IMR-90 (cell line): Measurements from ENCODE around the gene SLC39A8. TPM values are rescaled to one million over a fixed set of nuclear protein-coding genes. Genes with fewer than 3 reads are reported as not detected.

Source experiments
- ATAC-seq: fragments of 200-7000 bp; cut with Tn5 transposase; 2 replicates; pipeline ENCODE4 v1.9.1; 2020; ENCODE audit warnings: low read depth, mild to moderate bottlenecking, moderate library complexity
- BruUV-seq: library from RNA; stranded (reverse); fragments of 400-500 nt; replicated peaks from 2 replicates; lab custom pipeline; 2021; lab: Mats Ljungman, UMichigan
- CTCF ChIA-PET: fragments of 300-600 bp; formaldehyde crosslinking; extraction: SDS; loops from one replicate; lab custom pipeline; 2021; ENCODE audit warnings: antibody characterized with exemption; lab: Yijun Ruan, JAX
- POLR2A ChIA-PET: fragments of 300-600 bp; sonication (Branson Sonifier 250); formaldehyde crosslinking; loops from one replicate; lab custom pipeline; 2022; ENCODE audit warnings: antibody characterized with exemption; ENCODE audit not compliant: unreplicated experiment; lab: Charles Lee
- DNase-seq: peaks from one replicate; pipeline ENCODE4 v3.0.0; 2013
- H2AFZ ChIP-seq: replicated peaks from 2 replicates; pipeline ENCODE3; 2013; ENCODE audit warnings: low read length, mild to moderate bottlenecking; ENCODE audit not compliant: poor library complexity
- H2AK5ac ChIP-seq: 2 replicates; pipeline ENCODE4 v1.6.1; 2013; ENCODE audit warnings: low read depth, low read length, inconsistent platforms
- H2AK9ac ChIP-seq: replicated peaks from 2 replicates; pipeline ENCODE3; 2013; ENCODE audit warnings: mild to moderate bottlenecking, low read depth, low read length, moderate library complexity; ENCODE audit not compliant: poor library complexity
- H2BK120ac ChIP-seq: 2 replicates; pipeline ENCODE4 v1.6.1; 2013; ENCODE audit warnings: low read depth, low read length, inconsistent platforms
- H2BK15ac ChIP-seq: 3 replicates; pipeline ENCODE4 v1.6.1; 2013; ENCODE audit warnings: low read depth, low read length, inconsistent platforms
- H2BK20ac ChIP-seq: 2 replicates; pipeline ENCODE4 v1.6.1; 2013; ENCODE audit warnings: low read depth, mild to moderate bottlenecking, inconsistent platforms, low read length, moderate library complexity
- H2BK5ac ChIP-seq: 2 replicates; pipeline ENCODE4 v1.6.1; 2013; ENCODE audit warnings: mild to moderate bottlenecking, low read depth, low read length, inconsistent platforms; ENCODE audit not compliant: poor library complexity, severe bottlenecking
- H3K14ac ChIP-seq: replicated peaks from 2 replicates; pipeline ENCODE4 v1.6.1; 2013; ENCODE audit warnings: low read depth, low read length, inconsistent platforms
- H3K18ac ChIP-seq: 2 replicates; pipeline ENCODE4 v1.6.1; 2013; ENCODE audit warnings: low read depth, low read length, control low read depth
- H3K23ac ChIP-seq: 2 replicates; pipeline ENCODE4 v1.6.1; 2013; ENCODE audit warnings: low read depth, low read length, inconsistent platforms
- H3K27ac ChIP-seq: 2 replicates; pipeline ENCODE4 v1.5.1; 2013; ENCODE audit warnings: mild to moderate bottlenecking, control low read depth, low read length; ENCODE audit not compliant: insufficient read depth
- H3K27me3 ChIP-seq: 2 replicates; pipeline ENCODE4 v1.6.1; 2013; ENCODE audit warnings: low read length; ENCODE audit not compliant: control insufficient read depth, insufficient read depth
- H3K36me3 ChIP-seq: 2 replicates; pipeline ENCODE4 v1.6.1; 2013; ENCODE audit warnings: low read length, mixed read lengths; ENCODE audit not compliant: control insufficient read depth, insufficient read depth
- H3K4ac ChIP-seq: 2 replicates; pipeline ENCODE4 v1.6.1; 2013; ENCODE audit warnings: low read depth, low read length, inconsistent platforms
- H3K4me1 ChIP-seq: 2 replicates; pipeline ENCODE4 v1.6.1; 2013; ENCODE audit warnings: low read length, mixed read lengths; ENCODE audit not compliant: control insufficient read depth, insufficient read depth
- H3K4me2 ChIP-seq: 2 replicates; pipeline ENCODE4 v1.6.1; 2013; ENCODE audit warnings: low read depth, mild to moderate bottlenecking, control low read depth, low read length, moderate library complexity
- H3K4me3 ChIP-seq: 2 replicates; pipeline ENCODE4 v1.5.1; 2013; ENCODE audit warnings: low read depth, mild to moderate bottlenecking, control low read depth, low read length, moderate library complexity; ENCODE audit not compliant: insufficient read depth
- H3K56ac ChIP-seq: 2 replicates; pipeline ENCODE4 v1.6.1; 2013; ENCODE audit warnings: low read length, inconsistent platforms; ENCODE audit not compliant: insufficient read depth; ENCODE audit errors: extremely low read depth
- H3K79me1 ChIP-seq, 2 experiments: 2 replicates each; pipeline ENCODE4 v1.6.1; 2013; ENCODE audit warnings: low read length in 2 of 2, inconsistent platforms in 1 of 2, low read depth in 1 of 2
- H3K9ac ChIP-seq: 2 replicates; pipeline ENCODE4 v1.6.1; 2013; ENCODE audit warnings: low read depth, low read length, control low read depth
- H3K9me1 ChIP-seq: 2 replicates; pipeline ENCODE4 v1.6.1; 2013; ENCODE audit warnings: low read length, inconsistent platforms; ENCODE audit not compliant: insufficient read depth
- H3K9me3 ChIP-seq: 2 replicates; pipeline ENCODE4 v1.6.1; 2013; ENCODE audit warnings: low read length; ENCODE audit not compliant: control insufficient read depth, insufficient read depth
- H4K20me1 ChIP-seq: 2 replicates; pipeline ENCODE4 v1.6.1; 2013; ENCODE audit warnings: low read length, inconsistent platforms; ENCODE audit not compliant: insufficient read depth
- H4K5ac ChIP-seq: 2 replicates; pipeline ENCODE4 v1.6.1; 2013; ENCODE audit warnings: mild to moderate bottlenecking, low read depth, low read length, control low read depth
- H4K8ac ChIP-seq, 2 experiments: 2 replicates each; pipeline ENCODE4 v1.6.1; 2013; ENCODE audit warnings: low read depth in 2 of 2, low read length in 2 of 2, control low read depth in 1 of 2, inconsistent platforms in 1 of 2
- H4K91ac ChIP-seq: 2 replicates; pipeline ENCODE4 v1.6.1; 2013; ENCODE audit warnings: low read depth, low read length, inconsistent platforms; ENCODE audit not compliant: insufficient read depth
- CEBPB ChIP-seq: IDR thresholded peaks from 2 replicates; pipeline ENCODE4 v1.6.1; 2012; ENCODE audit warnings: low read depth, low read length, improper control_type of control experiment
- MAZ ChIP-seq: IDR thresholded peaks from 2 replicates; pipeline ENCODE4 v1.6.1; 2012; ENCODE audit warnings: low read depth, mild to moderate bottlenecking, low read length, improper control_type of control experiment, moderate library complexity, borderline replicate concordance
- NFE2L2 ChIP-seq: fragments of 150-350 bp; IDR thresholded peaks from 2 replicates; pipeline ENCODE4 v1.6.1; 2016; ENCODE audit warnings: low read depth, mild to moderate bottlenecking, low read length
- POLR2A ChIP-seq: IDR thresholded peaks from 2 replicates; pipeline ENCODE4 v1.6.1; 2012; ENCODE audit warnings: mild to moderate bottlenecking, low read depth, low read length
- RAD21 ChIP-seq: IDR thresholded peaks from 2 replicates; pipeline ENCODE4 v1.6.1; 2012; ENCODE audit warnings: low read length, improper control_type of control experiment
- RCOR1 ChIP-seq: IDR thresholded peaks from 2 replicates; pipeline ENCODE4 v1.6.1; 2012; ENCODE audit warnings: mild to moderate bottlenecking, low read length, improper control_type of control experiment; ENCODE audit not compliant: insufficient replicate concordance
- SMC3 ChIP-seq: fragments of 150-350 bp; IDR thresholded peaks from 2 replicates; pipeline ENCODE4 v1.6.1; 2016; ENCODE audit warnings: low read depth, mild to moderate bottlenecking, antibody characterized with exemption, low read length, moderate library complexity
- WGBS, 2 experiments: methylation state at CpG; one replicate each; pipeline versions ENCODE4 v1.1.5 to v1.1.7; 2013; ENCODE audit warnings: missing lambda C conversion rate in 2 of 2; ENCODE audit not compliant: insufficient read length in 1 of 2; ENCODE audit errors: extremely low coverage in 2 of 2; 5-methylcytosine and 5-hydroxymethylcytosine counted together
- dilution Hi-C: fragments of 300-500 bp; cut with HindIII; formaldehyde crosslinking; loops from one replicate; pipeline ENCODE4 v1.14.3; 2018; ENCODE audit warnings: low sequenced_read_pairs; ENCODE audit not compliant: unreplicated experiment
- in situ Hi-C: fragments of 300-500 bp; cut with MboI; formaldehyde crosslinking; loops from 3 replicates; pipeline ENCODE4 v1.14.3; 2019; ENCODE audit warnings: low sequenced_read_pairs, inconsistent platforms, mixed read lengths
- intact Hi-C: fragments of 100-400 bp; cut with micrococcal nuclease; formaldehyde crosslinking; loops from 2 replicates; pipeline ENCODE4 v1.10.0; 2022
- polyA plus RNA-seq, 3 experiments: library from polyadenylated mRNA; depleted of rRNA; stranded (reverse); fragments of >200 nt; gene quantifications; 2 replicates each; pipeline ENCODE4 v1.2.3, GENCODE V29; 2012; ENCODE audit warnings: low replicate concordance in 1 of 3
- total RNA-seq: library from RNA; depleted of rRNA; stranded (reverse); fragments of >200 nt; gene quantifications from 2 replicates; pipeline ENCODE4 v1.2.3, GENCODE V29; 2012
- TF ChIP-seq, protein P1 (sequence below): fragments of 150-350 bp; IDR thresholded peaks from 2 replicates; pipeline ENCODE4 v1.6.1; 2016; ENCODE audit warnings: low read depth, mild to moderate bottlenecking, low read length, moderate library complexity, borderline replicate concordance

The SLC39A8 gene
- total and polyA plus RNA-seq, 2 of the 4 experiments (the other 2 are of a cell fraction), result 0.05 to 0.18 TPM

DNA sequence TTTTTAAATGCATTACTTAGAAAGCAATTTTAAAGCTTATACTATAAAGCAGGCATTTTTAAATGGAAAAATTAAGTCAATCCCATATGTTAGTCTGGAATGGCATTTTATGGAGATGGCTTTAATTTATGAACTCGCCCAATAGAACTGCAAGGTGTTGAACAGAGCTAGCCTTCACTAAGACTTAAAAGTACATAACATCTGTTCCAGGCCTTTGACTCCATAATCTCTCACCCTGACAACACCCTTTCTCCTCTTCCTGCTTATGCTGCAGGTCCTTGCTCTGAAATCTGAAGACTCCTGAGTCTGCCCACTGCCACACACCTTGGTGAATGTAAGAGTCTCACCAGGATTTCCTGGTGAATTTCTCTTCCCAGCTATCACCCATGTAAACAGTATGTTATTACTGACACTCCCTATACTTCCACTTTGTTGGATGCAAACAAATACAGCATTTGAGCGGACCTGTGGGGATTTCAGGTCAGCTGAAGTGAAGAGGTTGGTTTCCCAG, 17.7 kb upstream of the SLC39A8 start:
- H2AFZ ChIP-seq, result no peak overlapping the region
- TF ChIP-seq RCOR1 (no peak), NFE2L2 (no peak), RAD21 (no peak), MAZ (no peak), POLR2A (no peak), CEBPB (no peak), SMC3 (no peak)
- TF ChIP-seq, protein P1, sequence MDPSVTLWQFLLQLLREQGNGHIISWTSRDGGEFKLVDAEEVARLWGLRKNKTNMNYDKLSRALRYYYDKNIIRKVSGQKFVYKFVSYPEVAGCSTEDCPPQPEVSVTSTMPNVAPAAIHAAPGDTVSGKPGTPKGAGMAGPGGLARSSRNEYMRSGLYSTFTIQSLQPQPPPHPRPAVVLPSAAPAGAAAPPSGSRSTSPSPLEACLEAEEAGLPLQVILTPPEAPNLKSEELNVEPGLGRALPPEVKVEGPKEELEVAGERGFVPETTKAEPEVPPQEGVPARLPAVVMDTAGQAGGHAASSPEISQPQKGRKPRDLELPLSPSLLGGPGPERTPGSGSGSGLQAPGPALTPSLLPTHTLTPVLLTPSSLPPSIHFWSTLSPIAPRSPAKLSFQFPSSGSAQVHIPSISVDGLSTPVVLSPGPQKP, result no peak
- no peak overlapping the region for H3K27ac ChIP-seq
- H2BK5ac ChIP-seq, result no peak overlapping the region
- H3K4me1 ChIP-seq, result no peaks in the 10 kb centered on the region
- no peak overlapping the region for H2AK5ac ChIP-seq
- H4K91ac ChIP-seq, result no peak overlapping the region
- no peaks in the 10 kb centered on the region for H4K20me1 ChIP-seq
- H3K9me1 ChIP-seq, result no peaks in the 10 kb centered on the region
- DNase-seq (no peak), ATAC-seq (no peak)
- no peak overlapping the region for H2BK20ac ChIP-seq
- no peak overlapping the region for H4K5ac ChIP-seq
- no peak overlapping the region for H3K4me2 ChIP-seq
- no peak overlapping the region for H3K18ac ChIP-seq
- in situ Hi-C loops, result no loop called here
- intact Hi-C loops, result no loop called here
- no TSS peak for BruUV-seq
- H2BK120ac ChIP-seq, result no peak overlapping the region
- H3K9me3 ChIP-seq, result no peaks in the 10 kb centered on the region
- dilution Hi-C loops, result no loop called here
- no peak overlapping the region for H4K8ac ChIP-seq
- H3K36me3 ChIP-seq, result no peaks in the 10 kb centered on the region
- POLR2A ChIA-PET, result no interaction called here
- no peaks in the 10 kb centered on the region for H3K27me3 ChIP-seq
- no peak overlapping the region for H3K4me3 ChIP-seq
- CTCF ChIA-PET, result no interaction called here
- H3K14ac ChIP-seq, result no peak overlapping the region
- H3K23ac ChIP-seq, result no peak overlapping the region
- WGBS, 2 experiments, result 20% methylated on average over 1 of the region's 2 CpGs; no CpG with 5 or more reads in 1 of the 2 experiments
- no peak overlapping the region for H3K4ac ChIP-seq
- H2AK9ac ChIP-seq, result no peak overlapping the region
- no peaks in the 10 kb centered on the region for H3K79me1 ChIP-seq
- H2BK15ac ChIP-seq, result no peak overlapping the region
- no peak overlapping the region for H3K56ac ChIP-seq
- no peak overlapping the region for H3K9ac ChIP-seq
